T-helper 1 cell treated with Interleukin-12 subunit alpha and Interleukin-12 subunit beta and Interleukin-4 antibody, amounts not matched to agents 30 μg/mL and 1 μg/mL, for 36 hours (primary cell): ENCODE measurements around the gene CASP5.

Experiments used
- H3K27ac Mint-ChIP-seq: one replicate; pipeline ENCODE4 v1.8.0; 2021; ENCODE audit warnings: mild to moderate bottlenecking, mixed read lengths
- H3K27me3 Mint-ChIP-seq: one replicate; pipeline ENCODE4 v1.8.0; 2021; ENCODE audit warnings: low read depth, mixed read lengths
- H3K36me3 Mint-ChIP-seq: one replicate; pipeline ENCODE4 v1.8.0; 2021; ENCODE audit warnings: low read depth, mixed read lengths
- H3K4me1 Mint-ChIP-seq: one replicate; pipeline ENCODE4 v1.8.0; 2021; ENCODE audit warnings: low read depth, mixed read lengths
- H3K4me3 Mint-ChIP-seq: one replicate; pipeline ENCODE4 v1.8.0; 2021; ENCODE audit warnings: mild to moderate bottlenecking, moderate library complexity, mixed read lengths
- H3K9me3 Mint-ChIP-seq: one replicate; pipeline ENCODE4 v1.8.0; 2021; ENCODE audit warnings: mixed read lengths

The CASP5 gene

DNA sequence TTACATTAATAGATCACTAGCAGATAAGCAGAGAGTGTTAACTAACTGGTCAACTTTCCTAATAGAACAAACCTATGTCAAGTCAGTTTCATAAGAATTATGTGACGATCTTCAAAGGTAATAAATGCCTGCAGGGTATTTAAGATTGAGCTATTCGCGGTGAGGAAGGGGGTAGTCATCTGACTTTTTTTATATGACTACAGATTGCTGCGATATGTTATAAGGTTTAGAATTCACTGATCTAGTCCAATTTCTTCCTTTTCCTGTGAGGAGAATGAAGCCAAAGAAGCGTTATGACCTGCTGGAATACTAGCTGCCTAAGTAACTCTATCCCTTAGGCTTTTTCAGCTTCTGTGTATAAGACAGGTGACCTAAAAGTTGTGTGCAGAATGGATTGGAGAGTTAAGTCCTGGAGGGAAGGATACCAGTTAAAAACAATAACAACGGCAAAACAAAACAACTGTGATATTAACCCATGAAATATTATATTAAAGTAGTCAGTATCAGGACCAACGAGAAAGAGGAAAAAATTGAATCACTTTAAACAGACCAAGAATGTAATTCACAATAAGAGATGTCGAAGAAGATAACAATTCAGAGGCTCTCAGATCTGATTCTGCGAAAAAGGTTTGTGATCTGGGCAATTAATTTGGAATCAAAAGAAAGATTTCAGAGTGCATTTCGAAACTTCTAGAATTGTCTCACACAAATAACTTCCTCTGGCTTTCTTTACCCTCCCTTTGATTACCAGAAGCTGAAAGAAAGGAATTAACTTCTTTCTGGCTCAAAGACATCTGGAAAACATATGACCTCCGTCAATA is 55.2 kb downstream of the CASP5 start:
- Mint-ChIP-seq H3K4me1 (peaks cover 43% of the 10 kb centered on the region), H3K4me3 (peak overlapping the region; percentile 93), H3K36me3 (peaks cover 37% of the 10 kb centered on the region), H3K27me3 (no peaks in the 10 kb centered on the region), H3K27ac (peak overlapping the region; percentile 90), H3K9me3 (peaks cover 26% of the 10 kb centered on the region)

DNA sequence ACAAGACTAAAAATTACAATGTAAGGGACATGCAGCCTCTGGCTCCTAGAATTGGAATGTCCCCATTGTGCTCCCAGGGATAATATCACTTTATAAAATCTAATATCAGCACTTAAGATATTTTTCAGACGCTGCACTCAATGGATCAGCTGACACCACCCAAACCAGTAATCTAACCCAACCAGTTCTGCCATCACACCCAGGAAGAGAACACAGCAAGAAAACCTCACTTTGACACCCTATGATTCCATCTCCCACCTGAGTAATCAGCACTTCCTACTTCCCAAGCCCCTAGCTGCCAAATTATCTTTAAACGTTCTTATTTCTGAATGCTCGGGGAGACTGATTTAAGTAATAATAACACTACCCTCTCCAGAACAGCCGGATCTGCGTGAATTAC is 57.2 kb downstream of the CASP5 start:
- Mint-ChIP-seq H3K4me1 (peaks cover 47% of the 10 kb centered on the region), H3K27me3 (no peaks in the 10 kb centered on the region), H3K36me3 (peaks cover 52% of the 10 kb centered on the region), H3K27ac (peak overlapping the region; percentile 10), H3K4me3 (peak overlapping the region; percentile 55), H3K9me3 (peaks cover 19% of the 10 kb centered on the region)

DNA sequence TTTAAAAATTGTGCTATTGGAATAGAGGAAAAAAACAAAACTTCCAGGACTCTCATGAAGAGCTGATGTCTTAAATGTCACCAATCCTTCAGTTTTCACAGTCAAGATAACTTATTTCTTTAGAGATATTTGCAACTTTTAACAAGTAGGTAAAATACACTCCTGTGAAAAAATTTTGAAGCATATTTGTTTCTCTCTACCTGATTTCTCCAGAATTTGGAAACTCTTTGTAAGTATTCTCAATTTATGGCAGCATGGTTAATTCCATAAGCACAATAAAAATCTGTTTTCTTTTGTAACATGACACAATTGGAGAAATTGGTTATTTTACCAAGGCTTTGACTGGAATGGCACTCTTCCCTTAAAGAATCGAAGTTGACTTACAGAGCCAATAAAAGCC is 58.7 kb downstream of the CASP5 start:
- Mint-ChIP-seq H3K4me3 (no peak overlapping the region), H3K9me3 (peaks cover 19% of the 10 kb centered on the region), H3K27ac (no peak overlapping the region), H3K4me1 (peaks cover 47% of the 10 kb centered on the region), H3K36me3 (peaks cover 59% of the 10 kb centered on the region), H3K27me3 (no peaks in the 10 kb centered on the region)

DNA sequence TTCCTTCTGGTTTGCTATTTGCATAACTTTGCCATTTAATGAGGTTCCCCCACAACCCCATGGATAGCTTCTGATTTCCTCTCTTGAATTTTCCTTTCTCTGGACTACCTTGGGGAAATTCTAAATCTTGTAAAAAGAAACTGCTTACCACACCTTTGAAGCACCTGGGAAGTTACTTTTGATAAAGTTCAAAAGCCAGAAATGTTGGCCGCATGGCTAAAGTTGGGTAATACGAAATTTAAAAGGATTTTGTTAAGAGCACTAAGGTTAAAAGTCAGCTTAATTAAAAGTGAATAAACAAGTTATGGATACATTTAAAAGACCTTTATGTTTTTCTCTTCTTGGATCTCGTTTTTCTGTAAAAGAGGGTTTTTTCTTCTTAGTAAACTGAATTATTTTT is 60.1 kb downstream of the CASP5 start:
- peaks cover 46% of the 10 kb centered on the region for H3K4me1 Mint-ChIP-seq
- H3K36me3 Mint-ChIP-seq, result peaks cover 62% of the 10 kb centered on the region
- H3K27ac Mint-ChIP-seq, result no peak overlapping the region
- peaks cover 19% of the 10 kb centered on the region for H3K9me3 Mint-ChIP-seq
- no peak overlapping the region for H3K4me3 Mint-ChIP-seq
- no peaks in the 10 kb centered on the region for H3K27me3 Mint-ChIP-seq

DNA sequence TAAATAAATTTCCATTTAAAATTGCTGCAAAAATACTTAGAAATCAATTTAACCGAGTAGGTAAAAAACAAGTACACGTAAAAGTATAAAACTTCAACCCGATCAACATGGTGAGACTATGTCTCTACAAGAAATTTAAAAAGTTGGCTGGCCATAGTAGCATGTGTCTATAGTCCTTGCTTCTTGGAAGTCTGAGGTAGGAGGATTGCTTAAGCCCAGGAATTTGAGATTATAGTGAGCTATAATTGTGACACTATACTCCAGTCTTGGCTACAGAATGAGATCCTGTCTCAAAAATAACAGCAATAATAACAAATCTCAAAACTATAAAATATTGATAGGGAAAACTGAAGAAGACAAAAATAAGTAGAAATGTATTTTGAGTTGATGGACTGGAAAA is 65.7 kb downstream of the CASP5 start:
- no peak overlapping the region for H3K27ac Mint-ChIP-seq
- H3K4me1 Mint-ChIP-seq, result peaks cover 37% of the 10 kb centered on the region
- H3K4me3 Mint-ChIP-seq, result no peak overlapping the region
- H3K27me3 Mint-ChIP-seq, result no peaks in the 10 kb centered on the region
- peaks cover 62% of the 10 kb centered on the region for H3K36me3 Mint-ChIP-seq
- no peaks in the 10 kb centered on the region for H3K9me3 Mint-ChIP-seq

DNA sequence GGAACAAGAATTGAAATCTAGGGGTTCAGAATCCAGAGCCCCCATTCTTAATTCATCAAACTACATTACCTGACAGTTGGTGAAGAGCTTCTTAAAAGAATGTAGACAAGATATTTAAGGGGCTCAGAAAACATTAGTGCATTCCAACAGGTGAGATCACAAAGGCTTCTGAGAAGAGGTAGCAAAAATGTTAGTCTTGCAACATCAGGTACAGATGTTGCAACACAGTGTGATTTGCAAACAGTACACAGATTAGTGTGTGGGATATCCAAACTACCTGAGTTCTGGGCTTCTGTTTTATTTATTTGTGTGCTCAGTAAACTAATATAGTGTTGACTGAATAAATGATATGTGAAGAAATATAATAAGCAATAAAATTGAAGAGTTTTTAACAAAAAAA is 66.4 kb downstream of the CASP5 start:
- Mint-ChIP-seq H3K36me3 (peaks cover 59% of the 10 kb centered on the region), H3K9me3 (no peaks in the 10 kb centered on the region), H3K27me3 (no peaks in the 10 kb centered on the region), H3K4me3 (no peak overlapping the region), H3K4me1 (peaks cover 39% of the 10 kb centered on the region), H3K27ac (no peak overlapping the region)

DNA sequence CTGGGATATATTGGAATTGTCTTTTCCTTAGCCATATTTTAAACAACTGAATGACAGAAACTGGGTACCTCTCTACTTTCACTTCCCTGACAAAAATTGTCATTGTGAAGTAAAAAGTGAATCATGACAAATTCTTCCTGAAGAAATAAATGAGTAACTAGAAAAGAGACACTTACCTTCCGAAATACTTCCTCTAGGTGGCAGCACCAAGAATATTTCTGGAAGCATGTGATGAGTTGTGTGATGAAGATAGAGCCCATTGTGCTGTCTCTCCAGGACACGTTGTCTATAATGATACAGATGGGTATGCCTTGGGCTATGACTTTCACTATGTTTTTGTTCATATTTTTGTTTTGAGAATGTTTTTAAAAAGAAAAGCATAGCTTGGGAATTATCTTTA is 76.1 kb downstream of the CASP5 start:
- H3K4me3 Mint-ChIP-seq, result no peak overlapping the region
- peaks cover 84% of the 10 kb centered on the region for H3K36me3 Mint-ChIP-seq
- no peaks in the 10 kb centered on the region for H3K27me3 Mint-ChIP-seq
- H3K9me3 Mint-ChIP-seq, result no peaks in the 10 kb centered on the region
- peaks cover 11% of the 10 kb centered on the region for H3K4me1 Mint-ChIP-seq
- H3K27ac Mint-ChIP-seq, result no peak overlapping the region
